ENCODE results near the gene XG. TPM values are rescaled to one million over a fixed set of nuclear protein-coding genes. Genes with fewer than 3 reads are reported as not detected.
"Not testable (repeated sequence)": the region's sequence is repeated elsewhere in the genome, so short reads cannot be mapped to it uniquely, and the experiment has no call there.

Gene XG
- total RNA-seq, 1 donor = 4.7 TPM

DNA sequence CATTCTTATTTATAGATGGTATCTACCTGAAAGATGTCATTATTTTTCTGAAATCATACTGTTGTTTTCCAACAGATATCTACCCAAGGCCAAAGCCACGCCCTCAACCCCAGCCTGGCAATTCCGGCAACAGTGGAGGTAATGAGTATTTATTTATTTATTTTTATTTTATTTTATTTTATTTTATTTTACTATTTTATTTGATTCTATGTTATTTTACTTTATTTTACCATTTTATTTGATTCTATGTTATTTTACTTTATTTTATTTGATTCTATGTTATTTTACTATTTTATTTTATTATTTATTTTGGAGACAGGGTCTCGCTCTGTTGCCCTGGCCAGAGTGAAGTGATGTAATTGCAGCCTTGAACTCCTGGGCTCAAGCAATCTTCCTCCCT is 37.7 kb downstream of the XG start:
- TF ChIP-seq, protein P1, sequence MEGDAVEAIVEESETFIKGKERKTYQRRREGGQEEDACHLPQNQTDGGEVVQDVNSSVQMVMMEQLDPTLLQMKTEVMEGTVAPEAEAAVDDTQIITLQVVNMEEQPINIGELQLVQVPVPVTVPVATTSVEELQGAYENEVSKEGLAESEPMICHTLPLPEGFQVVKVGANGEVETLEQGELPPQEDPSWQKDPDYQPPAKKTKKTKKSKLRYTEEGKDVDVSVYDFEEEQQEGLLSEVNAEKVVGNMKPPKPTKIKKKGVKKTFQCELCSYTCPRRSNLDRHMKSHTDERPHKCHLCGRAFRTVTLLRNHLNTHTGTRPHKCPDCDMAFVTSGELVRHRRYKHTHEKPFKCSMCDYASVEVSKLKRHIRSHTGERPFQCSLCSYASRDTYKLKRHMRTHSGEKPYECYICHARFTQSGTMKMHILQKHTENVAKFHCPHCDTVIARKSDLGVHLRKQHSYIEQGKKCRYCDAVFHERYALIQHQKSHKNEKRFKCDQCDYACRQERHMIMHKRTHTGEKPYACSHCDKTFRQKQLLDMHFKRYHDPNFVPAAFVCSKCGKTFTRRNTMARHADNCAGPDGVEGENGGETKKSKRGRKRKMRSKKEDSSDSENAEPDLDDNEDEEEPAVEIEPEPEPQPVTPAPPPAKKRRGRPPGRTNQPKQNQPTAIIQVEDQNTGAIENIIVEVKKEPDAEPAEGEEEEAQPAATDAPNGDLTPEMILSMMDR (IDR thresholded peaks at IDR 0.05; ENCODE audit: insufficient read depth, low read depth, low read length) = no peak
- H3K4me3 ChIP-seq (ENCODE audit: low read depth, low read length) = no peak overlapping the region
- DNase-seq (ENCODE audit: low read depth) = no peak

DNA sequence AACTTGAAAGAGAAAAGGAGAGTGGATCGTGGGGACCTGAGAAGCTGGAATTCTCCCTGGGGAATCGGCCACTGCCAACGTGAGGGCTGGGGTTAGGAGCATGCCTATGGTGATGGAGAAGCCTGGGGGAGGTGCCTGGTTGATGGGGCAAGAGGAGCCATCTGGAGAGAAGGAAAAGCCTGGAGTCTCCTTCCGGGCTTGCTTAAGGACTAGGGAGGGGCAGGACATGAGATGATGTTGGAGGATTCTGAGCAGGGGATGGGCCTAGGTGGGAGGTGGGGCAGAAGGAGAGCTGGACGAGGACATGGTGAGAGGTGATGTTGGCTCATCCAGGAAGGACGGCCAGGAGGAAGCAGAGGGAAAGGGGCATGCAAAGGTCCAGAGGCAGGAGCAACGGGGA is 41.9 kb downstream of the XG start:
- H3K4me3 ChIP-seq (ENCODE audit: low read depth, low read length) = no peak overlapping the region
- peak; percentile 33 for DNase-seq (ENCODE audit: low read depth)
- TF ChIP-seq, protein P1 (IDR thresholded peaks at IDR 0.05; ENCODE audit: insufficient read depth, low read depth, low read length) = no peak

DNA sequence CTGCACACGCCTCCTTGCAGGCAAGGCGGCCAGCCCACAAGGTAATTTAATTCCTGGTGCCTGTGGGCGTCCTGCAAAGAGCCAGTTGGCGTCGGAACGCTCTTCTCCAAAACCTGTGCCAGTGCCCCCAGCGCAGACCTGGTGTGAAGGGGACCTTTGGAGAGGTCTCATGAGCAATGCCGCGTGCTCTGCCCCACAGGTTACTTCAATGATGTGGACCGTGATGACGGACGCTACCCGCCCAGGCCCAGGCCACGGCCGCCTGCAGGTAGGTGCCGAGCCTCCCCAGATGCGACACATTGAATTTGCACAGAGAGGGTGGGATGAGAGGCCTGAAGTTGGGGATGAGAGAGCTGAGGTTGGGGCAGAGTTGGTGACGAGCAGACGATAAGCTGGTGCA is 42.5 kb downstream of the XG start:
- TF ChIP-seq, protein P1 (IDR thresholded peaks at IDR 0.05; ENCODE audit: insufficient read depth, low read depth, low read length) = no peak
- no peak for DNase-seq (ENCODE audit: low read depth)
- no peak overlapping the region for H3K4me3 ChIP-seq (ENCODE audit: low read depth, low read length)

DNA sequence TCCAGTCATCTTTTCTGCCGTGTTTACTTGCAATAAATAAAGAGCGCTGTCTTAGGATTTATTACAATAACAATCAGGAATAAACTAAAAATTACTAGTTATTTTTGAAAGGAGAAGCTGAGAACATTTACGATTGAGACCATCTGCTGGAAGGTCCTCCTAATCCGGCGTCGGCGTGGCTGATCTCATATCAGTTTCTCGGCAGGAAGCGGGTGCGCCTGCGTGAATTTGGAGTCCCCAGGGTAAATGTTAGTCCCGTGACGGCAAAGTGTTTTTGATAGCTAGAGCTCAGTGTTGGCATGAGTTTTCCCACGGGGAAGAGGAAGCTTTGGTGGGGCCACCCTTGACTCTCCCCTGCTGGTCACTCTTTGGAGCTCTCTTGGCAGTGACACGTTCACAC is 45.0 kb downstream of the XG start:
- not testable (repeated sequence) for H3K4me3 ChIP-seq (ENCODE audit: low read depth, low read length)
- peak; percentile 54 for DNase-seq (ENCODE audit: low read depth)

DNA sequence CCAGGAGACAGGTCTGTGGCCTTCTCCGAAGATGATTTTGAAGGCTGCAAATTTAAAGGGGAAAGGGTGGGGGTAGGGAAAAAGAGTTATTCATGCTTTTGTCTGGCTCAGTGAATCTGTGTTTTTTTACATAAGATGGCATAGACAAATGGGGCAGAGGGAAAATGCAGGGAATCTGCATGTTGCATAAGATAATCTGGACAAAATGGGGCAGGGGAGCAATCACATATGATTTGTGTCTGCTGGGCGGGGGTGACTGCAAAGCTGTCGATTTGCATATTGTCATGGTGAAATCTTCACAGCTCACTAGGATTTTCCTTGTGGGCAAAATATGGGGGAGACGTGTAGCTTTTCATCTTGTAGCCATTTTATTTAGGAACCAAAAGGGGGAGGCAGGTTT is 47.5 kb downstream of the XG start:
- H3K4me3 ChIP-seq (ENCODE audit: low read depth, low read length) = no peak overlapping the region
- TF ChIP-seq, protein P1 (IDR thresholded peaks at IDR 0.05; ENCODE audit: insufficient read depth, low read depth, low read length) = no peak
- DNase-seq (ENCODE audit: low read depth) = no peak

- DNase-seq (ENCODE audit: low read depth); H3K4me3 ChIP-seq (ENCODE audit: low read depth, low read length): not testable (repeated sequence)
Observed at GRCh38 chrX:2799980-2800379, 48.1 kb downstream of the XG start.

DNA sequence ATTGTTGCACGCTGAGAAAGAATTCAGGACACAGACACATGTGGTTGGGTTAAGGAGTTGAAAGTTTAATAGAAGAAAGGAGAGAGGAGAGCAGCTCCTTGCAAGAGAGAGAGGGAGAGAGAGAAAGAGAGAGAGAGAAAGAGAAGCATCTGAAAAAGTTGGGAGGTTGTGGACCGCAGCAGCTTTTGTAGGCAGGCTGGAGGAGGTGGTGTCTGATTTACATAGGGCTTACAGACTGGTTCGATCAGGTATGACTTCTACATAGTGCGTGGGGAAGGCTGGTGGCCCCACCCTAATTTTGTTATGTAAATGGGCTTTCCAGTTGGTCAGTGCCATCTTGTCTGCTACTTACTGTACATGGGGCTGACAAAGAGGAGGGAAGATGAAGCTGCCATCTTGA is 49.4 kb downstream of the XG start:
- no peak overlapping the region for H3K4me3 ChIP-seq (ENCODE audit: low read depth, low read length)
- no peak for DNase-seq (ENCODE audit: low read depth)
- TF ChIP-seq, protein P1 (IDR thresholded peaks at IDR 0.05; ENCODE audit: insufficient read depth, low read depth, low read length) = no peak

DNA sequence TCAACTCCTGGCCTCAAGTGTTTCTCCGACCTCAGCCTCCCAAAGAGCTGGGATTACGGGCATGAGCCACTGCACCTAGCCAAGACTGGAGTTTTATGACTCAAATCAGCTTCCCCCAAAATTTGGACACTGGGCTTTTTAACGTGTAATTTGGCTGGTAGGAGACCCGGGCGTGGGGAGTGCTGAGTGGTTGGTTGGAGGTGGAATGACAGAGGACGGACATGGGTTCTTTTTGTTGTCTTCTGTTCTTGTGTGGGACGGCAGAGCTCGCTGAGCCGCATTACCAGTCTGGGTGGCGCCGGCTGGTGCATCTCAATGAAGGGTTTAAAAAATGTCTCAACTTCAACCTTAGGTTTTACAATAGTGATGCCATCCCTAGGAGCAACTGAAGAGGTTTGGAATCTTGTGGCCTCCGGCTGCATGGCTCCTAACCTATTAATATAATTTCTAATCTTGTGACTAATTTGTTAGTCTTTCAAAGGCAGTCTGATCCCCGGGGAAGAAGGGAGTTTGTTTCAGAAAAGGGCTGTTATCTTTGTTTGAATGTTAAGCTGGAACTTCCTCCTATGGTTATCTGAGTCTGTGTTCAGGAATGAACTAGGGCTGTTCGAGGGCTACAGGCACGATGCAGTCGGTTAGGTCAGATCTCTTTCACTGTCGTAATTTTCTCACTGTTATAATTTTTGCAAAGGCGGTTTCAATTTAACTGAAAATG is 50.7 kb downstream of the XG start:
- peak; percentile 78 for DNase-seq (ENCODE audit: low read depth)
- not testable (repeated sequence) for H3K4me3 ChIP-seq (ENCODE audit: low read depth, low read length)

DNA sequence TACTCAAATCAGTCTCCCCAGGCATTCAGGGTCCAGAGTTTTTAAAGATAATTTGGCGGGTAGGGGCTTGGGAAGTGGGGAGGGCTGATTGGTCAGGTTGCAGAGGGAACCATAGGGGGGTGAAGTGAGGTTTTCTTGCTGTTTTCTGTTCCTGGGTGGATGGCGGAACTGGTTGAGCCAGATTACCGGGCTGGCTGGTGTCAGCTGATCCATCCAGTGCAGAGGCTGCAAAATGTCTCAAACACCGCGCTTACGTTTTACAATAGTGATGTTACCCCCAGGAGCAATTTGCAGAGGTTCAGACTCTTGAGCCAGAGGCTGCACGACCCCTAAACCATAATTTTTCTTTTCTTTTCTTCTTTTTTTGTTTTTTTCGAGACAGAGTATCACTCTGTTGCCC is 51.6 kb downstream of the XG start:
- not testable (repeated sequence) for DNase-seq (ENCODE audit: low read depth); H3K4me3 ChIP-seq (ENCODE audit: low read depth, low read length)

- DNase-seq (ENCODE audit: low read depth) = peak; percentile 30
Observed at GRCh38 chrX:2804106-2804843, 52.4 kb downstream of the XG start.

DNA sequence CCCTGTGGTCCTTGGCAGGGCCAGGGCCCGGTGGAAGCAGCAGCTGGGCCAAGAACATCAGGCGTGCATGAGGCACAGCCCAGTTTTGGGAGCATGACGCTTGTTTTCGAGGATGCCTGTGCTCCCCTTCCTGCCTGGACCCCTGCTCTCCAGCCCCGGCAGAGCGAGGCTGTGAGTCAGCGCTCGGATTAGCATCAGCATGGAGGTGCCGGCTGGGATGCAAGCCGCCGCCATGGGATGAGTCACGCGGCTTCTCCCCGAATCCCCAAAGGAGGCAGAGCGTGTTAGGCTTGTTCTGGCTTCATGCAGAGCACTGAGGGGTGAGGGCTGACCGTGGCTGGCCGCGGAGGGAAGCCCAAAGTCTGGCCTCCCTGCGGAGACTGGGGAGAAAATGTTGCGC is 53.0 kb downstream of the XG start:
- DNase-seq (ENCODE audit: low read depth) = peak; percentile 72
- not testable (repeated sequence) for H3K4me3 ChIP-seq (ENCODE audit: low read depth, low read length)

More at GRCh38 chrX:2804106-2804843, 52.4 kb downstream of the XG start:
- not testable (repeated sequence) for H3K4me3 ChIP-seq (ENCODE audit: low read depth, low read length)
